Parathyroid adenoma (tissue), 2 donors: Measurements from ENCODE around the gene MAP3K6.

Experiments
- H2AFZ ChIP-seq: fragments of 300-600 bp; sonication (generic); one replicate; pipeline ENCODE4 v1.7.0; 2017; ENCODE audit warnings: antibody characterized with exemption, mild to moderate bottlenecking
- H3K27ac ChIP-seq: fragments of 300-600 bp; sonication (generic); one replicate; pipeline ENCODE4 v1.7.0; 2017
- H3K27me3 ChIP-seq: fragments of 300-600 bp; sonication (generic); one replicate; pipeline ENCODE4 v1.7.0; 2017; ENCODE audit warnings: low read length; ENCODE audit not compliant: control insufficient read depth, insufficient read depth
- H3K36me3 ChIP-seq: fragments of 300-600 bp; sonication (generic); one replicate; pipeline ENCODE4 v1.7.0; 2017; ENCODE audit warnings: low read length; ENCODE audit not compliant: control insufficient read depth, insufficient read depth
- H3K4me1 ChIP-seq: fragments of 300-600 bp; sonication (generic); one replicate; pipeline ENCODE4 v1.7.0; 2017; ENCODE audit warnings: control low read depth
- H3K4me2 ChIP-seq: fragments of 300-600 bp; sonication (generic); one replicate; pipeline ENCODE4 v1.7.0; 2017; ENCODE audit warnings: low read length
- H3K4me3 ChIP-seq: fragments of 300-600 bp; sonication (generic); one replicate; pipeline ENCODE4 v1.7.0; 2017; ENCODE audit warnings: low read depth, low read length
- H3K79me2 ChIP-seq: fragments of 300-600 bp; sonication (generic); one replicate; pipeline ENCODE4 v1.7.0; 2017; ENCODE audit warnings: control low read depth
- H3K9ac ChIP-seq: fragments of 300-600 bp; sonication (generic); one replicate; pipeline ENCODE4 v1.7.0; 2017; ENCODE audit warnings: mild to moderate bottlenecking
- H3K9me3 ChIP-seq: fragments of 300-600 bp; sonication (generic); one replicate; pipeline ENCODE4 v1.7.0; 2017; ENCODE audit warnings: low read length; ENCODE audit not compliant: control insufficient read depth
- TF ChIP-seq, protein P1 (sequence below): fragments of 300-600 bp; sonication (generic); IDR thresholded peaks from one replicate; pipeline ENCODE4 v1.7.0; 2017; ENCODE audit warnings: antibody characterized with exemption, mild to moderate bottlenecking
- donor health status: primary hyperparathyroidism.

Gene MAP3K6

GRCh38 chr1:27353629-27354028 is 13.1 kb downstream of the MAP3K6 start:
- TF ChIP-seq, protein P1, sequence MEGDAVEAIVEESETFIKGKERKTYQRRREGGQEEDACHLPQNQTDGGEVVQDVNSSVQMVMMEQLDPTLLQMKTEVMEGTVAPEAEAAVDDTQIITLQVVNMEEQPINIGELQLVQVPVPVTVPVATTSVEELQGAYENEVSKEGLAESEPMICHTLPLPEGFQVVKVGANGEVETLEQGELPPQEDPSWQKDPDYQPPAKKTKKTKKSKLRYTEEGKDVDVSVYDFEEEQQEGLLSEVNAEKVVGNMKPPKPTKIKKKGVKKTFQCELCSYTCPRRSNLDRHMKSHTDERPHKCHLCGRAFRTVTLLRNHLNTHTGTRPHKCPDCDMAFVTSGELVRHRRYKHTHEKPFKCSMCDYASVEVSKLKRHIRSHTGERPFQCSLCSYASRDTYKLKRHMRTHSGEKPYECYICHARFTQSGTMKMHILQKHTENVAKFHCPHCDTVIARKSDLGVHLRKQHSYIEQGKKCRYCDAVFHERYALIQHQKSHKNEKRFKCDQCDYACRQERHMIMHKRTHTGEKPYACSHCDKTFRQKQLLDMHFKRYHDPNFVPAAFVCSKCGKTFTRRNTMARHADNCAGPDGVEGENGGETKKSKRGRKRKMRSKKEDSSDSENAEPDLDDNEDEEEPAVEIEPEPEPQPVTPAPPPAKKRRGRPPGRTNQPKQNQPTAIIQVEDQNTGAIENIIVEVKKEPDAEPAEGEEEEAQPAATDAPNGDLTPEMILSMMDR, result no peak
- H3K36me3 ChIP-seq, result no peaks in the 10 kb centered on the region
- no peaks in the 10 kb centered on the region for H3K9me3 ChIP-seq
- no peak overlapping the region for H3K4me3 ChIP-seq
- H3K27ac ChIP-seq, result no peak overlapping the region
- H3K27me3 ChIP-seq, result no peaks in the 10 kb centered on the region
- H3K9ac ChIP-seq, result no peak overlapping the region
- no peak overlapping the region for H2AFZ ChIP-seq
- no peak overlapping the region for H3K4me2 ChIP-seq
- no peaks in the 10 kb centered on the region for H3K79me2 ChIP-seq
- no peaks in the 10 kb centered on the region for H3K4me1 ChIP-seq

- Histone ChIP-seq H3K4me3 (no peak overlapping the region), H3K27ac (no peak overlapping the region), H3K9me3 (no peaks in the 10 kb centered on the region), H3K4me1 (no peaks in the 10 kb centered on the region), H2AFZ (no peak overlapping the region), H3K27me3 (no peaks in the 10 kb centered on the region), H3K36me3 (no peaks in the 10 kb centered on the region), H3K4me2 (no peak overlapping the region), H3K9ac (no peak overlapping the region), H3K79me2 (no peaks in the 10 kb centered on the region)
- TF ChIP-seq, protein P1, result no peak
Measured at GRCh38 chr1:27353166-27353565, 13.6 kb downstream of the MAP3K6 start.

DNA sequence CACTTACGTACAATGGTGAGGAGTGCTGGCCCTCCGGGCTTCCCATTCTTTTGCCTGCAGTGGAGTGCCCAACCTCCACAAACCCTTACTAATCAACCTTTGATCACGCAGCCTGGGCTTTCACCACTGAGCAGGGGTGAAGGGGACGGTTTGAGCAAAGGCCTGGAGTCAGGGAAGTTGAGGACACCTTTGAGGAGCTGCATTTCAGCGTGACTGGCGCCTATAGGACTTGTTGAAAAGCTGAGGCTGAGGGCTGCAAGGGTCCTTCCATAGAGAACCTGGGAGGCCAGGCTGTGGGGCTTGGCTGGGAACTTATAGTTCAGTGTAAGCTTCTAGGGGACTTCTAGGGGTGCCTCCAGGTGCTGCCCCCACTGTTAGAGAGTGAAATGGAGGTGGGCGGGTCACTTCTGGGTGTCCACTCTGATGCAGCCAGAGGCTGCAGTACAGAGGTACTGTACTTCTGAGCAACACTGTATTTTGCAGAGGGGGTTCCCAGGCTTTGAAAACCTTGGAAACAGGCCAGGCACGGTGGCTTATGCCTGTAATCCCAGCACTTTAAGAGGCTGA is 15.1 kb downstream of the MAP3K6 start:
- Histone ChIP-seq H3K27me3 (no peaks in the 10 kb centered on the region), H3K36me3 (no peaks in the 10 kb centered on the region), H3K4me3 (no peak overlapping the region), H3K9ac (no peak overlapping the region), H3K9me3 (no peaks in the 10 kb centered on the region), H3K4me1 (no peaks in the 10 kb centered on the region), H3K27ac (no peak overlapping the region), H3K79me2 (no peaks in the 10 kb centered on the region), H3K4me2 (no peak overlapping the region), H2AFZ (no peak overlapping the region)
- TF ChIP-seq, protein P1, result no peak

DNA sequence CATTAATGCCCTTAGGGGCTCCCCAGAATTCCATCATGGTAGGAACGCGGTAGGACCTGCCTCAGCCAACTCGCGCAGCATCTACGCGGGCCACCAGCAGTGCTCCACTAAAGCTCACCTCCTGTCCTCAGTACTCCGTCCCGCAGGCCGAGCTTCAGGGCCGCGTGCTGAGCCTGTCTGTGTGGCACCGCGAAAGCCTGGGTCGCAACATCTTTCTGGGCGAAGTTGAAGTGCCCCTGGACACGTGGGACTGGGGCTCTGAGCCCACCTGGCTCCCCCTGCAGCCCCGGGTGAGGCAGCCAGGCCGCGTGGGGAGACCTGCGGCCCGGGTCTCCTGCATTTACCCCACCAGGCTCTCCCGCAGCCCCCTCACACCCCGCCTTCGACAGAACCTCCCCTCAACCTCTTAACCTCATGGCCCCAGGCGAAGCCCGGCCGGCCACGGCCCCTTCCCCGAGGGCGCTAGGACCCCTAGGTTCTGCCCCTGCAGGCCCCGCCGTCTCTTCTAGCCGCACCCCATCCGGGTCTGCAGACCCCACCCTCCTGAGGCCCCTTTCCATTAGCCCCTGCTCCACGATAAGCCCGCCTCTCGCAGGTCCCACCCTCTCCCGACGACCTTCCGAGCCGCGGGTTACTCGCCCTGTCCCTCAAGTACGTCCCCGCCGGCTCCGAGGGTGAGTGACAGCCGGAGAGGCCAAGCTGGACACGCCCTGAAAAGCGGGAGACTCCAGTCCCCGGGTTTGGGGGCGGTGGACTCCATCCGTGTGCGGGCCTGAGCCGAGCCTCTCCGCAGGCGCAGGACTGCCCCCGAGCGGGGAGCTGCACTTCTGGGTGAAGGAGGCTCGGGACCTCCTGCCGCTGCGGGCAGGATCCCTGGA is 15.9 kb downstream of the MAP3K6 start:
- H3K4me1 ChIP-seq, result no peaks in the 10 kb centered on the region
- no peak overlapping the region for H3K4me3 ChIP-seq
- H3K36me3 ChIP-seq, result no peaks in the 10 kb centered on the region
- no peak overlapping the region for H3K9ac ChIP-seq
- TF ChIP-seq, protein P1, result no peak
- no peak overlapping the region for H2AFZ ChIP-seq
- no peak overlapping the region for H3K4me2 ChIP-seq
- H3K79me2 ChIP-seq, result no peaks in the 10 kb centered on the region
- no peaks in the 10 kb centered on the region for H3K9me3 ChIP-seq
- no peaks in the 10 kb centered on the region for H3K27me3 ChIP-seq
- H3K27ac ChIP-seq, result no peak overlapping the region
